SK-N-SH (cell line): ENCODE results near the gene CKAP2. TPM values are rescaled to one million over a fixed set of nuclear protein-coding genes. Genes with fewer than 3 reads are reported as not detected.

ENCODE experiments used
- CTCF ChIA-PET: fragments of 300-600, 350-600 bp; formaldehyde crosslinking; extraction: SDS; loops from one replicate; lab custom pipeline; 2021; lab: Yijun Ruan, JAX
- POLR2A ChIA-PET: fragments of 350-600 bp; sonication (Branson Sonifier 250); formaldehyde crosslinking; extraction: SDS; loops from one replicate; lab custom pipeline; 2020; ENCODE audit warnings: antibody characterized with exemption, inconsistent platforms; lab: Yijun Ruan, JAX
- DNase-seq: peaks from one replicate; pipeline ENCODE4 v3.0.0; 2012
- H2AFZ ChIP-seq: fragments of 200-600 bp; sonication (generic); 2 replicates; pipeline ENCODE4 v1.8.1; 2016; ENCODE audit warnings: antibody characterized with exemption, mild to moderate bottlenecking, low read depth
- H3F3A ChIP-seq: fragments of 200-600 bp; sonication (generic); replicated peaks from 2 replicates; pipeline ENCODE3; 2016; ENCODE audit warnings: antibody characterized with exemption, mild to moderate bottlenecking; ENCODE audit not compliant: insufficient read depth
- H3K27ac ChIP-seq, 2 experiments: fragments of 200-500 bp in 1 of 2; fragments of 200-600 bp in 1 of 2; sonication (Bioruptor generic) in 1 of 2; sonication (generic), shearing (Covaris generic) in 1 of 2; 2 replicates each; pipeline versions ENCODE4 v1.5.1 to v1.6.1; 2014 to 2016; ENCODE audit warnings: low read depth in 2 of 2, inconsistent platforms in 1 of 2, low read length in 1 of 2, mild to moderate bottlenecking in 1 of 2, mixed read lengths in 1 of 2
- H3K27me3 ChIP-seq: fragments of 200-600 bp; sonication (generic), shearing (Covaris generic); 2 replicates; pipeline ENCODE4 v1.6.1; 2016; ENCODE audit warnings: mixed run types; ENCODE audit not compliant: insufficient read depth
- H3K36me3 ChIP-seq, 2 experiments: fragments of 200-500 bp in 1 of 2; fragments of 200-600 bp in 1 of 2; sonication (Bioruptor generic) in 1 of 2; sonication (generic) in 1 of 2; replicated peaks in 1 of 2; 2 replicates each; pipeline versions ENCODE3 to v1.5.1; 2014 to 2016; ENCODE audit warnings: low read length in 1 of 2, mild to moderate bottlenecking in 1 of 2; ENCODE audit not compliant: insufficient read depth in 2 of 2, control insufficient read depth in 1 of 2
- H3K4me1 ChIP-seq, 2 experiments: fragments of 200-500 bp in 1 of 2; fragments of 200-600 bp in 1 of 2; sonication (Bioruptor generic) in 1 of 2; sonication (generic), shearing (Covaris generic) in 1 of 2; 2 replicates each; pipeline versions ENCODE4 v1.5.1 to v1.6.1; 2014 to 2016; ENCODE audit warnings: low read depth in 1 of 2, low read length in 1 of 2, mixed run types in 1 of 2; ENCODE audit not compliant: insufficient read depth in 2 of 2, control insufficient read depth in 1 of 2
- H3K4me2 ChIP-seq: fragments of 200-600 bp; sonication (generic), shearing (Covaris generic); 2 replicates; pipeline ENCODE4 v1.6.1; 2017; ENCODE audit warnings: mixed run types
- H3K4me3 ChIP-seq, 2 experiments: fragments of 200-500 bp in 1 of 2; fragments of 200-600 bp in 1 of 2; sonication (Bioruptor generic) in 1 of 2; sonication (generic), shearing (Covaris generic) in 1 of 2; 2 replicates each; pipeline versions ENCODE4 v1.5.1 to v1.8.1; 2014 to 2016; ENCODE audit warnings: low read depth in 2 of 2, inconsistent platforms in 1 of 2, low read length in 1 of 2, mild to moderate bottlenecking in 1 of 2, mixed read lengths in 1 of 2, moderate library complexity in 1 of 2
- H3K79me2 ChIP-seq: fragments of 200-600 bp; sonication (generic); 2 replicates; pipeline ENCODE4 v1.8.1; 2017; ENCODE audit warnings: mild to moderate bottlenecking; ENCODE audit not compliant: insufficient read depth
- H3K9ac ChIP-seq: fragments of 200-600 bp; sonication (generic); 2 replicates; pipeline ENCODE4 v1.6.1; 2017; ENCODE audit warnings: mixed run types
- H3K9me2 ChIP-seq: fragments of 200-600 bp; sonication (generic); 2 replicates; pipeline ENCODE4 v1.6.1; 2017; ENCODE audit warnings: mixed run types
- H3K9me3 ChIP-seq: fragments of 200-600 bp; sonication (generic); 2 replicates; pipeline ENCODE4 v1.6.1; 2017; ENCODE audit warnings: mixed run types, mild to moderate bottlenecking, moderate library complexity
- H4K20me1 ChIP-seq: fragments of 200-600 bp; sonication (generic); 2 replicates; pipeline ENCODE4 v1.6.1; 2017; ENCODE audit warnings: mild to moderate bottlenecking, mixed run types; ENCODE audit not compliant: insufficient read depth
- CHD2 ChIP-seq: fragments of 150-350 bp; IDR thresholded peaks from 2 replicates; pipeline ENCODE4 v1.6.1; 2018; ENCODE audit warnings: low read length; ENCODE audit not compliant: partially characterized antibody
- ELF1 ChIP-seq: IDR thresholded peaks from 2 replicates; pipeline ENCODE4 v1.4.0; 2012
- EZH2phosphoT487 ChIP-seq: fragments of 200-600 bp; sonication (generic); IDR thresholded peaks from 2 replicates; pipeline ENCODE4 v1.6.1; 2017; ENCODE audit warnings: low read depth, mixed run types, mild to moderate bottlenecking, antibody characterized with exemption, moderate library complexity, borderline replicate concordance
- FOXJ3 ChIP-seq: sonication (generic); formaldehyde crosslinking; IDR thresholded peaks from 2 replicates; pipeline ENCODE4 v1.5.1; 2020; ENCODE audit warnings: mild to moderate bottlenecking, missing genetic modification reagents
- GABPA ChIP-seq: IDR thresholded peaks from 2 replicates; pipeline ENCODE4 v1.4.0; 2012; ENCODE audit warnings: low read depth, mild to moderate bottlenecking
- IRF3 ChIP-seq: fragments of 150-350 bp; IDR thresholded peaks from 2 replicates; pipeline ENCODE4 v1.6.1; 2016; ENCODE audit warnings: mild to moderate bottlenecking, low read depth, low read length
- JUND ChIP-seq: IDR thresholded peaks from 2 replicates; pipeline ENCODE4 v1.4.0; 2012
- MAX ChIP-seq: IDR thresholded peaks from 2 replicates; pipeline ENCODE4 v1.4.0; 2012; ENCODE audit warnings: low read depth
- MXI1 ChIP-seq: IDR thresholded peaks from 2 replicates; pipeline ENCODE4 v1.6.1; 2012; ENCODE audit warnings: mild to moderate bottlenecking, low read depth, low read length, improper control_type of control experiment
- NFIC ChIP-seq: IDR thresholded peaks from 2 replicates; pipeline ENCODE4 v1.4.0; 2012; ENCODE audit warnings: borderline replicate concordance
- PBX3 ChIP-seq: IDR thresholded peaks from 2 replicates; pipeline ENCODE4; 2012
- POLR2AphosphoS5 ChIP-seq: IDR thresholded peaks from 2 replicates; pipeline ENCODE4 v1.6.1; 2012; ENCODE audit warnings: low read depth, low read length
- RCOR1 ChIP-seq: fragments of 150-350 bp; IDR thresholded peaks from 2 replicates; pipeline ENCODE4 v1.6.1; 2017; ENCODE audit warnings: antibody characterized with exemption, low read length
- RXRA ChIP-seq: IDR thresholded peaks from 2 replicates; pipeline ENCODE4 v1.4.0; 2012; ENCODE audit warnings: low read depth, mild to moderate bottlenecking, borderline replicate concordance
- SIN3A ChIP-seq: IDR thresholded peaks from 2 replicates; pipeline ENCODE4 v1.6.1; 2012; ENCODE audit warnings: low read depth, mild to moderate bottlenecking, low read length, moderate library complexity, borderline replicate concordance
- SMC3 ChIP-seq: IDR thresholded peaks from 2 replicates; pipeline ENCODE4 v1.6.1; 2012; ENCODE audit warnings: low read depth, low read length, improper control_type of control experiment
- TCF12 ChIP-seq: IDR thresholded peaks from 2 replicates; pipeline ENCODE4 v1.4.0; 2012
- USF2 ChIP-seq: fragments of 150-350 bp; IDR thresholded peaks from 2 replicates; pipeline ENCODE4 v1.6.1; 2017; ENCODE audit warnings: antibody characterized with exemption, low read length, low read depth, borderline replicate concordance
- ZBTB33 ChIP-seq: IDR thresholded peaks from 2 replicates; pipeline ENCODE4 v1.4.0; 2012; ENCODE audit warnings: low read depth, borderline replicate concordance
- WGBS: methylation state at CpG from one replicate; pipeline ENCODE4 v1.1.6; 2017; ENCODE audit warnings: low lambda C conversion rate; 5-methylcytosine and 5-hydroxymethylcytosine counted together
- polyA plus RNA-seq, 3 experiments: library from polyadenylated mRNA; depleted of rRNA; stranded (reverse); fragments of >200 nt; gene quantifications; 2 replicates each; pipeline ENCODE4 v1.2.3, GENCODE V29; 2012

Gene CKAP2
- polyA plus RNA-seq, 1 of the 3 experiments (the other 2 are of a cell fraction), result 7.1 TPM

- TF ChIP-seq NFIC (no peak), PBX3 (no peak), SIN3A (no peak)
Measured at GRCh38 chr13:52419080-52419479, 36.2 kb upstream of the CKAP2 start (continued).

GRCh38 chr13:52421216-52421615 is 34.1 kb upstream of the CKAP2 start:
- H3F3A ChIP-seq, result peaks cover 22% of the 10 kb centered on the region

GRCh38 chr13:52428295-52428694 is 27.0 kb upstream of the CKAP2 start:
- ChIA-PET POLR2A (no interaction called here), CTCF (interaction anchor here (1.3 to 2.5 kb wide), 2 partner anchors 21 to 22 kb away, joined by 4 to 20 read pairs; partner anchors contain the start of gene VPS36)
- H3K27ac ChIP-seq, result peak overlapping the region; percentile 27 to 44; a peak in 2 of 4 replicates
- H3K4me3 ChIP-seq, result no peak overlapping the region
- H3K4me1 ChIP-seq, result peaks cover 3 to 4% of the 10 kb centered on the region in 2 experiments; a peak in 2 of 4 replicates
- H3K9ac ChIP-seq, result no peak overlapping the region
- TF ChIP-seq USF2, result no peak
- no peak for TF ChIP-seq SIN3A
- no peak for TF ChIP-seq ZBTB33
- TF ChIP-seq MAX, result no peak
- TF ChIP-seq ELF1, result no peak
- no peak for TF ChIP-seq FOXJ3
- no peak for TF ChIP-seq PBX3
- no peak for TF ChIP-seq IRF3
- TF ChIP-seq GABPA, result no peak
- peak; percentile 33 for DNase-seq
- H3K79me2 ChIP-seq, result peaks cover 18% of the 10 kb centered on the region
- WGBS, result 90% methylated on average over 2 of the region's 2 CpGs
- H3K9me3 ChIP-seq, result no peaks in the 10 kb centered on the region
- no peaks in the 10 kb centered on the region for H4K20me1 ChIP-seq
- H3K4me2 ChIP-seq, result no peak overlapping the region
- H3K9me2 ChIP-seq, result no peaks in the 10 kb centered on the region
- no peak overlapping the region for H2AFZ ChIP-seq
- peaks cover 24% of the 10 kb centered on the region for H3F3A ChIP-seq
- peaks cover 63 to 77% of the 10 kb centered on the region in 2 experiments for H3K36me3 ChIP-seq
- no peaks in the 10 kb centered on the region for H3K27me3 ChIP-seq

More at GRCh38 chr13:52421216-52421615, 34.1 kb upstream of the CKAP2 start:
- H3K4me1 ChIP-seq, result peaks cover 0 to under 1% of the 10 kb centered on the region in 2 experiments; a peak in 1 of 4 replicates
- H3K79me2 ChIP-seq, result no peaks in the 10 kb centered on the region; the same call in 1 of the 2 replicates
- H2AFZ ChIP-seq, result no peak overlapping the region
- no peak overlapping the region for H3K4me2 ChIP-seq
- no peaks in the 10 kb centered on the region for H3K9me3 ChIP-seq
- H3K9ac ChIP-seq, result no peak overlapping the region
- no peaks in the 10 kb centered on the region for H3K27me3 ChIP-seq
- ChIA-PET CTCF (interaction anchor here (3.3 kb wide), 1 partner anchor 29 kb away, joined by 23 read pairs; the partner anchor contains the start of gene VPS36), POLR2A (no interaction called here)
- H3K9me2 ChIP-seq, result no peaks in the 10 kb centered on the region
- no peak overlapping the region for H3K27ac ChIP-seq
- H4K20me1 ChIP-seq, result no peaks in the 10 kb centered on the region
- H3K4me3 ChIP-seq, result no peak overlapping the region
- no peak for DNase-seq
- WGBS, result 97% methylated on average over 3 of the region's 3 CpGs
- TF ChIP-seq SMC3, result no peak
- no peak for TF ChIP-seq RCOR1
- no peak for TF ChIP-seq IRF3
- TF ChIP-seq POLR2AphosphoS5, result no peak
- TF ChIP-seq RXRA, result no peak
- no peak for TF ChIP-seq CHD2
- TF ChIP-seq EZH2phosphoT487, result no peak
- no peak for TF ChIP-seq TCF12
- no peak for TF ChIP-seq FOXJ3
- no peak for TF ChIP-seq JUND
- TF ChIP-seq MXI1, result no peak
- peaks cover 52 to 63% of the 10 kb centered on the region in 2 experiments for H3K36me3 ChIP-seq
